GM12878 (cell line): ENCODE results near the gene SLC28A1. TPM values are rescaled to one million over a fixed set of nuclear protein-coding genes. Genes with fewer than 3 reads are reported as not detected.

ENCODE experiments used
- ATAC-seq: fragments of 200-7000 bp; cut with Tn5 transposase; 3 replicates; pipeline ENCODE4 v1.9.1; 2020; ENCODE audit warnings: mild to moderate bottlenecking, moderate library complexity
- BruUV-seq: library from RNA; stranded (reverse); fragments of 400-500 nt; replicated peaks from 2 replicates; lab custom pipeline; 2021; lab: Mats Ljungman, UMichigan
- CTCF ChIA-PET: fragments of 300-600 bp; sonication (Branson Sonifier 250); formaldehyde crosslinking; extraction: SDS; loops from one replicate; lab custom pipeline; 2021; ENCODE audit warnings: inconsistent platforms; lab: Yijun Ruan, JAX
- POLR2A ChIA-PET: fragments of 350-600 bp; formaldehyde crosslinking; extraction: SDS; loops from one replicate; lab custom pipeline; 2021; ENCODE audit warnings: inconsistent platforms; lab: Charles Lee
- RAD21 ChIA-PET: fragments of 300-600 bp; sonication (Branson Sonifier 250); formaldehyde crosslinking; loops from one replicate; lab custom pipeline; 2023; ENCODE audit warnings: antibody characterized with exemption; ENCODE audit not compliant: unreplicated experiment; lab: Charles Lee
- SMC1A ChIA-PET: fragments of 300-600 bp; sonication (Branson Sonifier 250); formaldehyde crosslinking; loops from one replicate; lab custom pipeline; 2023; ENCODE audit not compliant: unreplicated experiment, uncharacterized antibody; lab: Charles Lee
- DNase-seq: peaks from one replicate; pipeline ENCODE4 v3.0.0-alpha.2; 2011; ENCODE audit warnings: low read depth, low spot score
- FAIRE-seq: peaks from 3 replicates; lab custom pipeline; 2011; peaks lifted over from hg19 to GRCh38; lab: Jason Lieb, UNC
- H2AFZ ChIP-seq: 2 replicates; pipeline ENCODE4 v1.6.0; 2011; ENCODE audit warnings: low read depth, low read length, control low read depth; ENCODE audit not compliant: control insufficient read depth
- H3K27ac ChIP-seq: 2 replicates; pipeline ENCODE4 v1.5.1; 2011; ENCODE audit warnings: control low read depth; ENCODE audit not compliant: control insufficient read depth, insufficient read depth
- H3K27me3 ChIP-seq, 2 experiments: replicated peaks in 1 of 2; 2 replicates each; pipeline versions ENCODE4 v1.6.0 to v1.6.1; 2011; ENCODE audit warnings: low read length in 1 of 2; ENCODE audit not compliant: control insufficient read depth in 2 of 2, insufficient read depth in 2 of 2
- H3K36me3 ChIP-seq, 2 experiments: 2 replicates each; pipeline ENCODE4 v1.5.1; 2011; ENCODE audit warnings: low read length in 1 of 2; ENCODE audit not compliant: control insufficient read depth in 2 of 2, insufficient read depth in 2 of 2
- H3K4me1 ChIP-seq: 2 replicates; pipeline ENCODE4 v1.6.1; 2011; ENCODE audit warnings: mild to moderate bottlenecking, low read length, moderate library complexity, mixed read lengths; ENCODE audit not compliant: control insufficient read depth, insufficient read depth
- H3K4me2 ChIP-seq: 2 replicates; pipeline ENCODE4 v1.6.0; 2011; ENCODE audit warnings: control low read depth; ENCODE audit not compliant: control insufficient read depth, insufficient read depth
- H3K4me3 ChIP-seq: fragments of 200-600 bp; sonication (generic); 2 replicates; pipeline ENCODE4 v1.5.1; 2016
- H3K79me2 ChIP-seq: 2 replicates; pipeline ENCODE4 v1.6.0; 2011; ENCODE audit warnings: low read length; ENCODE audit not compliant: control insufficient read depth, insufficient read depth
- H3K9ac ChIP-seq: 2 replicates; pipeline ENCODE4 v1.8.0; 2011; ENCODE audit warnings: low read length, control low read depth, mixed read lengths; ENCODE audit not compliant: control insufficient read depth, insufficient read depth
- H3K9me3 ChIP-seq: replicated peaks from 3 replicates; pipeline ENCODE4 v1.5.1; 2011; ENCODE audit warnings: mild to moderate bottlenecking, low read length; ENCODE audit not compliant: control insufficient read depth, insufficient read depth
- H4K20me1 ChIP-seq: 2 replicates; pipeline ENCODE4 v1.6.0; 2011; ENCODE audit not compliant: control insufficient read depth, insufficient read depth
- BRCA1 ChIP-seq: IDR thresholded peaks from 2 replicates; pipeline ENCODE4 v1.6.1; 2011; ENCODE audit warnings: low read depth, low read length, improper control_type of control experiment
- CBX5 ChIP-seq: sonication (generic); IDR thresholded peaks from 2 replicates; pipeline ENCODE4 v1.6.1; 2016; ENCODE audit warnings: low read depth, moderate library complexity, mild to moderate bottlenecking, inconsistent platforms
- CHD2 ChIP-seq: IDR thresholded peaks from 2 replicates; pipeline ENCODE4 v1.6.1; 2011; ENCODE audit warnings: low read depth, low read length, improper control_type of control experiment, borderline replicate concordance
- CREB1 ChIP-seq: IDR thresholded peaks from 2 replicates; pipeline ENCODE4 v1.6.1; 2012; ENCODE audit warnings: low read depth, mild to moderate bottlenecking, inconsistent platforms
- EGR1 ChIP-seq, 2 experiments: IDR thresholded peaks; 1 replicate in 1 of 2; 2 replicates in 1 of 2; pipeline ENCODE4 v1.6.1; 2011 to 2012; ENCODE audit warnings: low read depth in 2 of 2, low read length in 2 of 2, borderline replicate concordance in 1 of 2, mild to moderate bottlenecking in 1 of 2, moderate library complexity in 1 of 2
- ETV6 ChIP-seq, 2 experiments: fragments of 450-650 bp in 1 of 2; IDR thresholded peaks in 1 of 2; conservative IDR thresholded peaks in 1 of 2; 2 replicates each; pipeline ENCODE4 v1.6.1; 2014; ENCODE audit warnings: antibody characterized with exemption in 1 of 2, borderline replicate concordance in 1 of 2, low read depth in 1 of 2, mild to moderate bottlenecking in 1 of 2, moderate library complexity in 1 of 2
- HCFC1 ChIP-seq: fragments of 150-350 bp; IDR thresholded peaks from 2 replicates; pipeline ENCODE4 v1.6.1; 2014; ENCODE audit warnings: low read length
- HDGF ChIP-seq: fragments of 450-650 bp; IDR thresholded peaks from 2 replicates; pipeline ENCODE4 v1.6.1; 2016; ENCODE audit warnings: antibody characterized with exemption
- IKZF1 ChIP-seq: fragments of 450-650 bp; conservative IDR thresholded peaks from 2 replicates; pipeline ENCODE4 v1.6.1; 2017; ENCODE audit warnings: antibody characterized with exemption, mild to moderate bottlenecking
- JUND ChIP-seq: IDR thresholded peaks from 2 replicates; pipeline ENCODE4 v1.6.1; 2012; ENCODE audit warnings: low read depth, mild to moderate bottlenecking, low read length, improper control_type of control experiment, moderate library complexity
- KDM1A ChIP-seq: fragments of 200-600 bp; sonication (generic); IDR thresholded peaks from 2 replicates; pipeline ENCODE4 v1.6.1; 2016; ENCODE audit warnings: borderline replicate concordance
- KLF5 ChIP-seq: fragments of 450-650 bp; IDR thresholded peaks from 2 replicates; pipeline ENCODE4 v1.6.1; 2014; ENCODE audit warnings: mild to moderate bottlenecking; ENCODE audit not compliant: partially characterized antibody
- SIN3A ChIP-seq: IDR thresholded peaks from 2 replicates; pipeline ENCODE4 v1.6.1; 2012; ENCODE audit warnings: low read depth, low read length, improper control_type of control experiment
- SP1 ChIP-seq: IDR thresholded peaks from one replicate; pipeline ENCODE4 v1.6.1; 2011; ENCODE audit warnings: low read depth, low read length
- SRF ChIP-seq, 2 experiments: IDR thresholded peaks; 2 replicates each; pipeline ENCODE4 v1.6.1; 2011; ENCODE audit warnings: low read depth in 2 of 2, low read length in 2 of 2, mild to moderate bottlenecking in 1 of 2, moderate library complexity in 1 of 2
- TCF7 ChIP-seq: IDR thresholded peaks from 2 replicates; pipeline ENCODE4 v1.6.1; 2014; ENCODE audit warnings: antibody characterized with exemption, borderline replicate concordance
- ZNF24 ChIP-seq: fragments of 450-650 bp; IDR thresholded peaks from 2 replicates; pipeline ENCODE4 v1.6.1; 2017; ENCODE audit warnings: antibody characterized with exemption, mild to moderate bottlenecking
- ZNF622 ChIP-seq: fragments of 450-650 bp; IDR thresholded peaks from 2 replicates; pipeline ENCODE4 v1.6.1; 2017; ENCODE audit warnings: mild to moderate bottlenecking, inconsistent platforms
- WGBS: methylation state at CpG from one replicate; pipeline ENCODE4 v1.1.6; 2016; ENCODE audit warnings: low lambda C conversion rate; ENCODE audit not compliant: insufficient replicate concordance, insufficient coverage; ENCODE audit errors: missing lambda C conversion rate; 5-methylcytosine and 5-hydroxymethylcytosine counted together
- in situ Hi-C: fragments of 300-500 bp; cut with MboI; formaldehyde crosslinking; loops from 9 replicates; pipeline ENCODE4 v1.14.3; 2018; ENCODE audit warnings: mixed read lengths
- intact Hi-C: fragments of 100-400 bp; cut with micrococcal nuclease; formaldehyde crosslinking; loops from one replicate; pipeline ENCODE4 v1.14.2; 2022; ENCODE audit not compliant: unreplicated experiment
- polyA plus RNA-seq, 11 experiments: library from polyadenylated mRNA; depleted of rRNA in 4 of 11; unstranded in 6 of 11; stranded (reverse) in 5 of 11; fragments of >200 nt; fragmentation: Nextera tagmentation in 4 of 11; fragmentation: Illumina TruSeq in 1 of 11; extraction: Ambion mirVana in 4 of 11; extraction: Trizol in 1 of 11; gene quantifications; 1 replicate in 1 of 11; 2 replicates in 10 of 11; pipeline versions ENCODE4 v1.2.1 to v1.2.3, GENCODE V29; 2011 to 2016; ENCODE audit warnings: inconsistent platforms in 2 of 11, missing spikeins in 2 of 11, low read depth in 1 of 11
- total RNA-seq, 4 experiments: library from RNA; depleted of rRNA in 3 of 4; stranded (reverse); fragments of >200 nt in 3 of 4; fragmentation: Illumina TruSeq in 1 of 4; extraction: Trizol in 1 of 4; gene quantifications; 2 replicates each; pipeline versions ENCODE4 v1.2.1 to v1.2.3, GENCODE V29; 2013 to 2021
- TF ChIP-seq, protein P1 (sequence below), 3 experiments: IDR thresholded peaks in 2 of 3; conservative IDR thresholded peaks in 1 of 3; 2 replicates each; pipeline ENCODE4 v1.5.1; 2011; ENCODE audit warnings: low read depth in 3 of 3, low read length in 3 of 3, mild to moderate bottlenecking in 3 of 3, control low read depth in 2 of 3, moderate library complexity in 2 of 3, inconsistent platforms in 1 of 3, mixed read lengths in 1 of 3; ENCODE audit not compliant: control insufficient read depth in 2 of 3, insufficient read depth in 1 of 3; ENCODE audit errors: extremely low read depth in 1 of 3
- TF ChIP-seq, protein P2 (sequence below): fragments of 450-650 bp; conservative IDR thresholded peaks from 2 replicates; pipeline ENCODE4 v1.6.1; 2017; ENCODE audit warnings: mild to moderate bottlenecking, moderate library complexity

SLC28A1 gene
- total and polyA plus RNA-seq, 10 of the 15 experiments (the other 5 are each of a cell fraction or from before 2014, with no cell fraction given): not detected

DNA sequence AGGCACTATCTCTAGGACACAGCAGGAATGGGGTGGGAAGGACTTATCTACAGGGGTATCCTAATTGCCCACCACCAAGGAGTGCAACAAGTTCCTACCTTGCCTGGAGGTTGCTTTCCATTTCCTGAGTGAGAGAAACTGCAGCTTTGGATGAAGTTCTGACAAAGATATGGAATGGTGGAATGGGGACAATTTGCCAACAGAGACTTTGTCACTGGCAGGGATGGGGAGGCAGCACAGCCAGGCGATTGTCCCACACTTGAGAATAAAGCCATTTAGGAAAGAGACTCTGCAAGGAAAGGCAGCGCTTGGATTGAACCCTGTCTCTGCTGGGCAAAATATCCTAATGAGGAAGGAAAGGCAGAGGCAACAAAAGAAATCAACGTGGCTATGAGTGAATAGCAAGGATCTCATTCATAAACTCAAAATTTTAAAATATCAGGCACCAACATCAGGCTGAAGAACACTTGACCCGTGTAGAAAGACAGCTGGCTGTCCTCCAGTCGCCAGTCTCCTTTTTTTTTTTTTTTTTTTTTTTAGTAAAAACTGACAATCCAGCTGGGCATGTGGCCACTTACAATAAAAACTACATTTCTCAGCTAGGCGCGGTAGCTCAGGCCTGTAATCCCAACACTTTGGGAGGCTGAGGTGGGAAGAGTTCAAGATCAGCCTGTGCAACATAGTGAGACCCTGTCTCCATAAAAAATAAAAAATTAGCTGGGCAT is 65.5 kb downstream of the SLC28A1 start:
- H3K4me1 ChIP-seq: no peaks in the 10 kb centered on the region
- FAIRE-seq: no peak
- H3K4me3 ChIP-seq: no peak overlapping the region
- intact Hi-C loops: no loop called here
- no peak overlapping the region for H3K27ac ChIP-seq
- ATAC-seq: no peak
- H3K9ac ChIP-seq: no peak overlapping the region
- H3K79me2 ChIP-seq: no peaks in the 10 kb centered on the region
- H3K36me3 ChIP-seq: no peaks in the 10 kb centered on the region
- H3K27me3 ChIP-seq: no peaks in the 10 kb centered on the region
- RAD21 ChIA-PET: no interaction called here
- CTCF ChIA-PET: interaction anchor here (2.2 kb wide), 1 partner anchor 94 kb away, joined by 8 read pairs; no protein-coding TSS in a partner anchor
- WGBS: 38% methylated on average over 7 of the region's 7 CpGs
- no peaks in the 10 kb centered on the region for H3K9me3 ChIP-seq
- no TSS peak for BruUV-seq
- no peak overlapping the region for H2AFZ ChIP-seq
- POLR2A ChIA-PET: no interaction called here
- no peaks in the 10 kb centered on the region for H4K20me1 ChIP-seq
- in situ Hi-C loops: no loop called here
- no peak for DNase-seq
- SMC1A ChIA-PET: interaction anchor here (1.2 to 2.4 kb wide), 2 partner anchors 59 to 95 kb away, joined by 3 to 10 read pairs; no protein-coding TSS in a partner anchor
- H3K4me2 ChIP-seq: no peak overlapping the region
- no peak for TF ChIP-seq CBX5
- TF ChIP-seq ETV6 (conservative IDR thresholded peaks at IDR 0.05 in 1 of 2, IDR thresholded peaks at IDR 0.05 in 1 of 2; ENCODE audit: borderline replicate concordance in 1 of 2, low read depth in 1 of 2): no peak
- no peak for TF ChIP-seq KDM1A
- no peak for TF ChIP-seq CREB1
- TF ChIP-seq CHD2: no peak
- TF ChIP-seq SIN3A: no peak
- TF ChIP-seq, protein P1, sequence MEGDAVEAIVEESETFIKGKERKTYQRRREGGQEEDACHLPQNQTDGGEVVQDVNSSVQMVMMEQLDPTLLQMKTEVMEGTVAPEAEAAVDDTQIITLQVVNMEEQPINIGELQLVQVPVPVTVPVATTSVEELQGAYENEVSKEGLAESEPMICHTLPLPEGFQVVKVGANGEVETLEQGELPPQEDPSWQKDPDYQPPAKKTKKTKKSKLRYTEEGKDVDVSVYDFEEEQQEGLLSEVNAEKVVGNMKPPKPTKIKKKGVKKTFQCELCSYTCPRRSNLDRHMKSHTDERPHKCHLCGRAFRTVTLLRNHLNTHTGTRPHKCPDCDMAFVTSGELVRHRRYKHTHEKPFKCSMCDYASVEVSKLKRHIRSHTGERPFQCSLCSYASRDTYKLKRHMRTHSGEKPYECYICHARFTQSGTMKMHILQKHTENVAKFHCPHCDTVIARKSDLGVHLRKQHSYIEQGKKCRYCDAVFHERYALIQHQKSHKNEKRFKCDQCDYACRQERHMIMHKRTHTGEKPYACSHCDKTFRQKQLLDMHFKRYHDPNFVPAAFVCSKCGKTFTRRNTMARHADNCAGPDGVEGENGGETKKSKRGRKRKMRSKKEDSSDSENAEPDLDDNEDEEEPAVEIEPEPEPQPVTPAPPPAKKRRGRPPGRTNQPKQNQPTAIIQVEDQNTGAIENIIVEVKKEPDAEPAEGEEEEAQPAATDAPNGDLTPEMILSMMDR (IDR thresholded peaks at IDR 0.05 in 2 of 3, conservative IDR thresholded peaks at IDR 0.05 in 1 of 3; ENCODE audit: control insufficient read depth in 2 of 3, extremely low read depth in 1 of 3, insufficient read depth in 1 of 3, low read depth in 3 of 3, low read length in 3 of 3): no peak
- no peak for TF ChIP-seq EGR1 (IDR thresholded peaks at IDR 0.05; ENCODE audit: borderline replicate concordance in 1 of 2, low read depth in 2 of 2, low read length in 2 of 2)
- TF ChIP-seq JUND: no peak
- TF ChIP-seq BRCA1: no peak
- TF ChIP-seq HDGF: no peak
- TF ChIP-seq SP1: no peak
- TF ChIP-seq KLF5: no peak
- TF ChIP-seq, protein P2, sequence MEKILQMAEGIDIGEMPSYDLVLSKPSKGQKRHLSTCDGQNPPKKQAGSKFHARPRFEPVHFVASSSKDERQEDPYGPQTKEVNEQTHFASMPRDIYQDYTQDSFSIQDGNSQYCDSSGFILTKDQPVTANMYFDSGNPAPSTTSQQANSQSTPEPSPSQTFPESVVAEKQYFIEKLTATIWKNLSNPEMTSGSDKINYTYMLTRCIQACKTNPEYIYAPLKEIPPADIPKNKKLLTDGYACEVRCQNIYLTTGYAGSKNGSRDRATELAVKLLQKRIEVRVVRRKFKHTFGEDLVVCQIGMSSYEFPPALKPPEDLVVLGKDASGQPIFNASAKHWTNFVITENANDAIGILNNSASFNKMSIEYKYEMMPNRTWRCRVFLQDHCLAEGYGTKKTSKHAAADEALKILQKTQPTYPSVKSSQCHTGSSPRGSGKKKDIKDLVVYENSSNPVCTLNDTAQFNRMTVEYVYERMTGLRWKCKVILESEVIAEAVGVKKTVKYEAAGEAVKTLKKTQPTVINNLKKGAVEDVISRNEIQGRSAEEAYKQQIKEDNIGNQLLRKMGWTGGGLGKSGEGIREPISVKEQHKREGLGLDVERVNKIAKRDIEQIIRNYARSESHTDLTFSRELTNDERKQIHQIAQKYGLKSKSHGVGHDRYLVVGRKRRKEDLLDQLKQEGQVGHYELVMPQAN: no peak
- no peak for TF ChIP-seq TCF7
- TF ChIP-seq ZNF24: no peak
- TF ChIP-seq IKZF1: no peak
- TF ChIP-seq HCFC1: no peak
- TF ChIP-seq SRF (IDR thresholded peaks at IDR 0.05; ENCODE audit: low read depth in 2 of 2, low read length in 2 of 2): no peak
- no peak for TF ChIP-seq ZNF622
- TF ChIP-seq, all 136 proteins: peak for 0
